Activated T-cell treated with anti-CD3 and anti-CD28 coated beads for 4 hours (primary cell): ENCODE results near the gene PLA2G4C.
A peak's percentile ranks its signal among the peaks of the same experiment; 100 is the strongest.

Experiments
- DNase-seq: peaks from one replicate; pipeline ENCODE4 v3.0.0-alpha.2; 2020

Gene PLA2G4C

GRCh38 chr19:48110350-48110966, at the start of gene PLA2G4C:
Gene PLA2G4C (minus strand): TSS chr19:48110817. CDS start chr19:48106529, 4,288 bp downstream.
- peak; percentile 71 for DNase-seq

- DNase-seq, result no peak
Measured at GRCh38 chr19:48158210-48158790, 47.7 kb upstream of the PLA2G4C start.

GRCh38 chr19:48154003-48154402, 43.4 kb upstream of the PLA2G4C start:
- DNase-seq, result no peak

- DNase-seq, result peak; percentile 59
Measured at GRCh38 chr19:48152551-48152950, 41.9 kb upstream of the PLA2G4C start.

- DNase-seq, result no peak
Measured at GRCh38 chr19:48149430-48149829, 38.8 kb upstream of the PLA2G4C start.

GRCh38 chr19:48148576-48148975, 38.0 kb upstream of the PLA2G4C start:
- DNase-seq, result no peak

- no peak for DNase-seq
Measured at GRCh38 chr19:48147597-48148175, 37.1 kb upstream of the PLA2G4C start.

GRCh38 chr19:48139053-48139452, 28.4 kb upstream of the PLA2G4C start:
- DNase-seq, result no peak

GRCh38 chr19:48137411-48137810, 26.8 kb upstream of the PLA2G4C start:
- DNase-seq, result no peak

GRCh38 chr19:48136547-48136946, 25.9 kb upstream of the PLA2G4C start:
- no peak for DNase-seq

- DNase-seq, result no peak
Measured at GRCh38 chr19:48135411-48135810, 24.8 kb upstream of the PLA2G4C start.

- no peak for DNase-seq
Measured at GRCh38 chr19:48133094-48133493, 22.5 kb upstream of the PLA2G4C start.

GRCh38 chr19:48127561-48127960, 16.9 kb upstream of the PLA2G4C start:
- DNase-seq, result no peak

GRCh38 chr19:48123907-48124651, 13.5 kb upstream of the PLA2G4C start:
- no peak for DNase-seq

- DNase-seq, result no peak
Measured at GRCh38 chr19:48122421-48122820, 11.8 kb upstream of the PLA2G4C start.

- no peak for DNase-seq
Measured at GRCh38 chr19:48121909-48122371, 11.3 kb upstream of the PLA2G4C start.

GRCh38 chr19:48121066-48121465, 10.4 kb upstream of the PLA2G4C start:
- DNase-seq, result no peak

GRCh38 chr19:48120505-48120904, 9.9 kb upstream of the PLA2G4C start:
- no peak for DNase-seq

- DNase-seq, result no peak
Measured at GRCh38 chr19:48118131-48118517, 7.5 kb upstream of the PLA2G4C start.

GRCh38 chr19:48117515-48118130, 7.0 kb upstream of the PLA2G4C start:
- no peak for DNase-seq

GRCh38 chr19:48113190-48113917, 2.7 kb upstream of the PLA2G4C start:
- no peak for DNase-seq

GRCh38 chr19:48111280-48111679, 663 bp upstream of the PLA2G4C start:
- DNase-seq, result no peak
